Stimulated activated naive CD8-positive, alpha-beta T cell treated with anti-CD3 and anti-CD28 coated beads, Interleukin-15, amount 100 ng/mL, for 72 hours (primary cell): ENCODE measurements around the gene GAR1.
"Not testable (repeated sequence)": the region's sequence is repeated elsewhere in the genome, so short reads cannot be mapped to it uniquely, and the experiment has no call there.

Experiments
- ATAC-seq: fragments of 150-1000 bp; cut with Tn5 transposase; 2 replicates; pipeline ENCODE4 v1.10.0; 2021; ENCODE audit warnings: mild to moderate bottlenecking, moderate library complexity
- DNase-seq, 2 donors: peaks; one replicate each; pipeline ENCODE4 v3.0.0; 2021 to 2022
- H3K27ac Mint-ChIP-seq, 2 donors: one replicate each; pipeline ENCODE4 v1.8.0; 2022; ENCODE audit warnings: mild to moderate bottlenecking in 2 of 2, mixed read lengths in 2 of 2, moderate library complexity in 2 of 2
- H3K27me3 Mint-ChIP-seq: one replicate; pipeline ENCODE4 v1.8.0; 2022; ENCODE audit warnings: mixed read lengths
- H3K4me1 Mint-ChIP-seq: one replicate; pipeline ENCODE4 v1.8.0; 2022; ENCODE audit warnings: mild to moderate bottlenecking, mixed read lengths
- H3K4me3 Mint-ChIP-seq, 2 donors: one replicate each; pipeline ENCODE4 v1.8.0; 2022; ENCODE audit warnings: mild to moderate bottlenecking in 2 of 2, mixed read lengths in 2 of 2, moderate library complexity in 1 of 2
- H3K9me3 Mint-ChIP-seq, 2 donors: one replicate each; pipeline ENCODE4 v1.8.0; 2022; ENCODE audit warnings: mixed read lengths in 2 of 2

GAR1 gene

DNA sequence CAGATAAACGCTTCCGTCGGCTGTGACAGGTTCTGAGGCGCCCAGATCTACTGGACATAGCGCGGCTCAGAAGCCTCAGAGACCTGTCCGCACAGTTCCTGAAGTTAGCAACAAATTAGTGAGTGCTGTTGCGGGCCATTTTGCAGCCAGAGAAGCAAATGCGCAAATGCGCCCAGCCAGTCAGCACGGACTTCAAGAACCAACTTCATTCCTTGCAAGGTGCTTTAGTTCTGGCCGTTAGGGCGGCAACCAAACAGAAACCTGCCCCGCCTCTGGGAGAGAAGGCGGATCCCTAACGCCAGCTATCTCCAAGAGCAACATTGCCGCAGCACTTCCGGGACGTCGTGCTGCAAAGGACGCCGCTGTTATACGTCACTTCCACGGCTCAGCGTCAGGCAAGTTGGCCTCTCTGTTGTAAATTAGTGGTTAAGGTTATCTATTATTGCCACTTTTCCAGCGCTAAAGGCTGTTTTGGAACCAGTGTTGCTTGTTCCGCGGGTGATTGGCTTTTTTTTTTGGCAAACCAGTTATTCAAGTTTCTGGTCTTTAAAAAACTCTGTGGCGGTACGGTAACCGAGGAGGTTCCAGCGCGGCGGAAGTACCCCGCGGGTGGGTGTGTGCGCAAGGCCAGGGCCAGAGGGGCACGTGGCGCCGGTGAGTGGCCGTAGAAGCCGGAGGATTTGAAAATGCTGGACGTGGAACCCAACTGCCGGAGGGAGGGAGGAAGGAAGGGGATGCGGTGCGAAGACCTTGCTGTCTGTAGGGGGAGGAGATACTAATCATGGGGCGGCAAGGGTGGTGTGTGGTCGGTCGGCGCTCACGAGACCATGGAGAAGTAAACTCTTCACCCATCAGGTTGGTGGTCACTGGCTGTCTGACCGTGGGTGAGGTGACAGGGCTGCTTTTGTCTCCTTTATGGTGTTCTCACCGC is at the start of gene GAR1:
GAR1 (plus strand) TSS at position 612 of the 931 bp plus-strand sequence. CDS start 403 bp downstream, outside the sequence.
- Mint-ChIP-seq H3K27ac (peak within 1 kb of the TSS; percentile 96 to 99), H3K4me1 (peaks cover 42% of the 10 kb centered on the region), H3K9me3 (no peaks in the 10 kb centered on the region), H3K27me3 (no peaks in the 10 kb centered on the region), H3K4me3 (peak within 1 kb of the TSS; percentile 96 to 99)
- DNase-seq, result peak; percentile 79 to 88
- ATAC-seq, result peak; percentile 97

DNA sequence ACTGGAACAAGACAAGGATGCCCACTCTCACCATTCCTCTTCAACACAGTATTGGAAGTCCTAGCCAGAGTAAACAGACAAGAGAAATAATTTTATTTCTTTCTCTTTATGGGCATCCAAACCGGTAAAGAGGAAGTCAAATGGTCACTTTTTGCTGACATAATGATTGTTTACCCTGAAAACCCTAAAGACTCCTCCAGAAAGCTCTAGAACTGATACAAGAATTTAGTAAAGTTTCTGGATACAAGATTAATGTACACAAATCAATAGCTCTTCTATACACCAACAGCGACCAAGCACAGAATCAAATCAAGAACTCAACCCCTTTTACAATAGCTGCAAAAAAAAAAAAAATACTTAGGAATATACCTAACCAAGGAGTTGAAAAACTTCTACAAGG is 33.5 kb upstream of the GAR1 start:
- H3K4me3 Mint-ChIP-seq, ATAC-seq, H3K9me3 Mint-ChIP-seq, DNase-seq, H3K27ac Mint-ChIP-seq, H3K4me1 Mint-ChIP-seq, H3K27me3 Mint-ChIP-seq: not testable (repeated sequence)

DNA sequence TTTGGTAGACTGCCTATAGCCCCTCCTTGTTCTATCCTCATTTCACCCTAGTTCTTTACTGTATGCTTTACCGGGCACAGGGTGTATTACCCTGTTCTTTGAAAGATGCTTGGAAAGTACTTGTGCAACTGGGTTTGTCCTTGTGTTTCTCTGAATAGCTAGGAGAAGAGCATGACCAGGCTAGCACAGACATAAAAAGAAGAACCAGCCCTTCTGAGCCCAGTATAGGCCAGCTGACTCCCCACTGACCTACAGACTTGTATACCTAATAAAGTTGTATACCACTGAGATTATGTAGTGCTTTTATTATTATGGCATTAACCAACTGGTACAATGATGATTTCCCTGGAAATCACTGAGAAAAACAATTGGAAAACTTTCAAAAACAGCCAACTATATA is 28.7 kb upstream of the GAR1 start:
- H3K9me3 Mint-ChIP-seq, result peaks cover 0 to 18% of the 10 kb centered on the region in 2 donors
- no peak overlapping the region for H3K4me3 Mint-ChIP-seq
- DNase-seq, result no peak
- ATAC-seq, result no peak
- H3K27ac Mint-ChIP-seq, result no peak overlapping the region
- H3K27me3 Mint-ChIP-seq, result no peaks in the 10 kb centered on the region
- H3K4me1 Mint-ChIP-seq, result no peaks in the 10 kb centered on the region

DNA sequence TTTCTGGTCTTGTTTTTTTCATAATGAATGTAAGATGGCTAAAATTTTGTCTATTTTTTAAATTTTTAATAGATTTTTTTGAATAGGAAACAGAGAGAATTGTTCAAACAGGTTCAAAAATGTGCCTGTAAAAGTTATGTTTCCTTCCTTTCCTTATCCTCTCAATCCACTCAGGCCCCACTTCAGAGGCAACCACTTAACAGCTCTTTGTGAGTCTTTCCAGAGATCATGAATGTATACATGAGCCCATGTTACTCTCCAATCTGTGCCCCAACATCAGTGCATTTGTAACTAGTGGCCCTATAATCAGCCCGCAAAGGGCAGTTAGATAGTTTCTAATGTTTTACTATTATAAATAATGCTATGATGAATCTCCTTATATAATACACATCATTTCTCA is 27.8 kb upstream of the GAR1 start:
- DNase-seq (no peak), ATAC-seq (no peak)
- Mint-ChIP-seq H3K9me3 (peaks cover 0 to 18% of the 10 kb centered on the region in 2 donors), H3K27ac (no peak overlapping the region), H3K4me3 (no peak overlapping the region), H3K4me1 (no peaks in the 10 kb centered on the region), H3K27me3 (no peaks in the 10 kb centered on the region)

DNA sequence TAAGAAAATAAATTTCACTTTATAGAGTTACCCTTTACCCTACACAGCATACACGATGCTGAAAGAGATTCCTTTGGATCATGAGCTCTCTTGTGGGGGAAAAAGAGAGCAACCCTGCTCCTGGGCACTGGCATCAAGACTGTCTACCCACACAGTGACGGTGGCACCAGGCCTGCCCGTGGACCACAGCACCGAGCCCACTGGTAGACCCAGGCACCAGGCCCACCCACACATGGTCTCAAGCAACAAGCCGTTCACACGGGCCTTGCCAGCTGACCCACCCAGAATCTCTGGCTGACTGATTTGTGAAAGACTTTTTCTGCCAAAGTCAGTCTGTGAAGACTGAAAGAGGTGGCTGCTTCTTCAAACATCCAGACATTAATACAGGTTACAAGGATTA is 20.5 kb upstream of the GAR1 start:
- H3K9me3 Mint-ChIP-seq, result peaks cover 14 to 18% of the 10 kb centered on the region in 2 donors
- H3K4me1 Mint-ChIP-seq, result no peaks in the 10 kb centered on the region
- DNase-seq, result no peak
- no peaks in the 10 kb centered on the region for H3K27me3 Mint-ChIP-seq
- H3K4me3 Mint-ChIP-seq, result no peak overlapping the region
- ATAC-seq, result no peak
- H3K27ac Mint-ChIP-seq, result no peak overlapping the region

DNA sequence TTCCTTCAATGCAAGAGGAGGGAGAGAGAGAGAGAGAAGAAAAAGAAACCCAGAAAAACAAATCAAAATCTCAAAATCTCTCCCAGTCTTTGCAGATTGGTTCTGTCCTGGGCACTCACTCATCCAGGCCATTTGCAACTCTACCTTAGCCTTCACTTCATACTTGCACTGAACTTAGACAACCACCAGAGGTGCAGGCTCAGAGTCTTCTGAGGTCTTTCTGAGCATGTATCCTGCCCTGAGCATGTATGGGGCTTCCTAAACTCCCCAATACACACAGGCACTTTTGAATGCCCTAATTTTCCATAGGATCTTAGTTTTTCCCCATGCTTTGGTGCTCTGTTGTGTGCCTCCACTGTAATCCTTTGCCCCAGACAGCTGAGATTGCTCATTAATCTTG is 16.7 kb upstream of the GAR1 start:
- H3K4me3 Mint-ChIP-seq, result no peak overlapping the region
- H3K27me3 Mint-ChIP-seq, result no peaks in the 10 kb centered on the region
- ATAC-seq, result peak; percentile 53
- no peak for DNase-seq
- no peak overlapping the region for H3K27ac Mint-ChIP-seq
- peaks cover 6 to 18% of the 10 kb centered on the region in 2 donors for H3K9me3 Mint-ChIP-seq
- H3K4me1 Mint-ChIP-seq, result no peaks in the 10 kb centered on the region

DNA sequence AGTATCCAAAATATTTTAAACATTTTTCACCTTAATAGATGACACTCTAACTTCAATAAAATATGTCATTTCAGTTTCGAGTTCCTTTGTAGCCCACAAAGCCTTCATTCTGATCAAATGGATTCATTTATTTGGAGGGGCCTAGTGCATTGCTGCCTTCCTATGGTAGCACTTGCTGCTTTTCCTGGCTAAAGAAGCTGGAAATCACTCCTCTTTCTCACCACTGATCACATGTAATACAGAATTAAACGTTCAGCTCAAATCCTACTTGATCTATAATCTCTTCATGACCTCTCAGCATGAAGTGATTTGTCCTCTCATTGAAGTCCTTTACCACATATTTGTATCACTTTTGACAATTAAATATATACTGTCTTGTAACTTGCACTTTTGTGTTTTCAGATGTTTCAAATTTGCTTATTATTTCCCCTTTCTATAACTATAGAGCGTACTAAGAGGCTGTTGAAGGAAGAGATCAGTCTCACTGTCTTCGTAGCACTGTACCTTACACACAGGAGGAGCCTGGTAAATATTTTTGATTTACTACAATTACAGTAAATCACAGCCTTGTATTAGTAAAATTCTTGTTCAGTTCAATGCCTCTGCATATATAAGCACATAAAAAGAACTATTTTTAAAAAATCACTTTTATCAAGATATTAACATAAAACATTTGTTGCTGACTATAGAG is 14.3 kb upstream of the GAR1 start:
- Mint-ChIP-seq H3K27ac (no peak overlapping the region), H3K27me3 (peaks cover 10% of the 10 kb centered on the region), H3K4me3 (no peak overlapping the region), H3K9me3 (peaks cover 0 to 4% of the 10 kb centered on the region in 2 donors), H3K4me1 (no peaks in the 10 kb centered on the region)
- DNase-seq (no peak), ATAC-seq (no peak)

DNA sequence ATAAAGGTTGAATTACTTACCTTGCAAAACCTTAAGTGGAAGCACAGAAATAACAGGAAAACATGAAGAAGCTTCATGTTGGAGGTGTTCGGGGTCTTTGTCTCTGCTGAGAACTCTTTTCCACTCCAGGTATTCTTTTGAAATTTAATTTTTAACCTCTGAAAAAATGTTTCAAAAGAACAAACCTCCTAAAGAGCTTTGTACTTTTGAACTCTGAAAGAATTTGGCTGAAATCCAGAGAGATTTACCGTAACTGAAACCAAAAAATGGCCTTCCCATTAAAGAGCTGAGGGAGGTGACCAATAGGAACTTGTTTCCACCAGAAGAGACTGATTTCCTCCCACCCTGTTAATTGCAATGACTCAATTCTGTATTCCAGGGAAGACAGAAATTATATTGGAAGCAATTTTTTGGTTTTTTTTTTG is 13.7 kb upstream of the GAR1 start, which contains the start of gene CFI:
CFI (minus strand) TSS at position 105 of the 425 bp plus-strand sequence; CDS start at position 77, 28 bp downstream.
- Mint-ChIP-seq H3K27ac (no peak within 1 kb of the TSS), H3K9me3 (no peaks in the 10 kb centered on the region), H3K4me1 (no peaks in the 10 kb centered on the region), H3K27me3 (peaks cover 10% of the 10 kb centered on the region), H3K4me3 (no peak within 1 kb of the TSS)
- no peak for DNase-seq
- ATAC-seq, result no peak

DNA sequence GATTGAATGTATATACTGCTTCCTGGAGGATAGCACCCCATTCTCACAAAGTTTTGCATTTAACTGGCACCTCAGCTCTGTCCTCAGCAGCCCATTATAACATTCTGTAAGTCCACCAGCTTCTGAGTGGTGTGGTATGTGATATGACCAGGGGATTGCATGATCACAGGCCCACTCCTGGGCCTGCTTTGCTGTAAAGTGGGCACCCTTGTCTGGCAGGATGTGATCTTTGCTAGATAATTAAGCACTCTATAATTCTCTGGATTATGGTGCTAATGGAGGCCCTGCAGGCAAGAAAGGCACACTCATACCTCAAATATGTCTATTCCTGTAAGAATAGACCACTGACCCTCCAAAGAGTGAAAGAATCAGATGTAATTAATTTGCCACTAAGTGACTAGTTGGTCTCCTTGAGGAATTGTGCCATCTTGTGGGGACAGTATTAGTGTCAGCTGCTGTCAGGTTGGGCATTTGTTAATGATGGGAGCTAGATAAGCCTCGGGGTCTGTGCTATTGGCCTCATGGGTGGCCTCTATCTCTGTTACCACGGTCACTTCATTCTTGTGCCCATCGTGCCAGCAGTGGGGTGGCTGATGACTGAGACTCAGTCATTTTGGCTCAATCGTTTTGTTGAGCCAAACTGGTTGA is 11.5 kb upstream of the GAR1 start:
- Mint-ChIP-seq H3K27ac (no peak overlapping the region), H3K27me3 (peaks cover 17% of the 10 kb centered on the region), H3K4me1 (no peaks in the 10 kb centered on the region), H3K4me3 (no peak overlapping the region), H3K9me3 (no peaks in the 10 kb centered on the region)
- no peak for DNase-seq
- ATAC-seq, result peak; percentile 62

DNA sequence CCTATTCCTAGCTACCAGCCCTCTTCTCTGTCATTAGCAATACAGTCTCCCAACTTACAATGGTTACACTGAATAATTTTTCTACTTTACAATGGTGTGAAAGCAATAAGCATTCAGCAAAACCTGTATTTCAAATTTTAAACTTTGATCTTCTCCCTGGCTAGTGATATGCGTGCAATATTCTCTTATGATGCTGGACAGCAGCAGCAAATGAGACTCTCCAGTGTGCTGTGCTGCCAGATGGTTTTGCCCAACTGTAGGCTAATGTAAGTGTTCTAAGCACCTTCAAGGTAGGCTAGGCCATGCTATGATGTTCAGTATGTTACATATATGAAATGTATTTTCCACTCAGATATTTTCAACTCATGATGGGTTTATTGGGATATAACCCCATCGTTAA is 5.9 kb upstream of the GAR1 start:
- H3K27me3 Mint-ChIP-seq, result peaks cover 16% of the 10 kb centered on the region
- ATAC-seq (no peak), DNase-seq (no peak)
- H3K9me3 Mint-ChIP-seq, result no peaks in the 10 kb centered on the region
- no peak overlapping the region for H3K27ac Mint-ChIP-seq
- no peak overlapping the region for H3K4me3 Mint-ChIP-seq
- no peaks in the 10 kb centered on the region for H3K4me1 Mint-ChIP-seq

DNA sequence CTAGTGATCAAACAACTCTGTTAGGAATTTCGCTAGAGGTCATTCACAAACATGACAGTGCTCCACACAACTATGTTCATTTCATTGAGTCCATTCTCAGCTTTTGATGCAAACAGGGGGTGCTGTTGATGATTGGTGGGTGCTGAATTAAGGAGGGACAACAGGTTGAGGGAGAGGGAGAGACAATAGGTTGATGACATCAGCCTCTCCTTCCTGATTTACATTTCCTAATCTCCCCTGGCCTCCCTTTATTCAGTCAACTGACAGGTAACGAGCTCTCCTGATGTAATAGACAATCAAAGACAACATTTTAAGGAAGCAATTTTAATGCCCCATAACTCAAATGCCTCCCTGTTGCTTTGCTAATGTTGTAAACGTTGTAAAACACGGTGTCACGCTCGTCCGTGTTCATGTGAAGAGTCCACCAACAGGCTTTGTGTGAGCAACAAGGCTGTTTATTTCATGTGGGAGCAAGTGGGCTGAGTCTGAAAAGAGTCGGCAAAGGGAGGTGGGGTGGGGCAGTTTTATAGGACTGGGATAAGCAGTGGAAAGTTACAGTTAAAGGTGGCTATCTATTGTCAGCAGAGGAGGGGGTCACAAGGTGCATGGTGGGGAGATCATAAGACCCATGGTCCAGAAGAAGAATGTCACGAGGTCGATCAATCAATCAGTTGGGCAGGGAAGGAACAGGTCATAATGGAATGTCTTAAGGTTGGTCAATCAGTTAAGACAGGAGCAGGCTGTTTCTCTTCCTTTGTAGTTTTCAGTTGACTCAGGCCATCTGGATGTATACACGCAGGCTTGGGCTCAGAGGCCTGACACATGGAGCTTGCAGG is 4.8 kb upstream of the GAR1 start:
- Mint-ChIP-seq H3K4me1 (no peaks in the 10 kb centered on the region), H3K4me3 (no peak overlapping the region), H3K9me3 (no peaks in the 10 kb centered on the region), H3K27me3 (peaks cover 7% of the 10 kb centered on the region), H3K27ac (no peak overlapping the region)
- no peak for ATAC-seq
- DNase-seq, result no peak

DNA sequence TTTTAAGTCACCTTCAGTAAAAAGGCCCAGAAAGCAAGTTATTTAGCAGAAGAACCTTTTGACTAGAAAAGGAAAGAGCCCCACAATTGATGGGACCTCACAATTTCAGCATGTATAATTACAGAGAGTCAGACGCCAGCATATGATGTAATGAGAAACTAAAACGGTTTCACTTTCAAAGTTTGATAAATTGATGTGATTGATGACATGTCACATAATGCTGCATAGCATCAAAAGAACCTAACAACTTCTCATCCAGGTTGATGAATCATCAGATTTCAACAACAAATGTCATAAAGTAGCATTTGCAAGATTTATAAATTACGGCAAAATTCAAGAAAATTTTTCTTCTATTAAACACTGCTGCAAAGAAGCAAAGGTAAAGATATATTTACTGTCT is 3.9 kb upstream of the GAR1 start:
- Mint-ChIP-seq H3K4me3 (no peak overlapping the region), H3K4me1 (peaks cover 7% of the 10 kb centered on the region), H3K27me3 (peaks cover 7% of the 10 kb centered on the region), H3K27ac (peak overlapping the region in 1 of 2 donors; percentile 57), H3K9me3 (no peaks in the 10 kb centered on the region)
- ATAC-seq (no peak), DNase-seq (no peak)

DNA sequence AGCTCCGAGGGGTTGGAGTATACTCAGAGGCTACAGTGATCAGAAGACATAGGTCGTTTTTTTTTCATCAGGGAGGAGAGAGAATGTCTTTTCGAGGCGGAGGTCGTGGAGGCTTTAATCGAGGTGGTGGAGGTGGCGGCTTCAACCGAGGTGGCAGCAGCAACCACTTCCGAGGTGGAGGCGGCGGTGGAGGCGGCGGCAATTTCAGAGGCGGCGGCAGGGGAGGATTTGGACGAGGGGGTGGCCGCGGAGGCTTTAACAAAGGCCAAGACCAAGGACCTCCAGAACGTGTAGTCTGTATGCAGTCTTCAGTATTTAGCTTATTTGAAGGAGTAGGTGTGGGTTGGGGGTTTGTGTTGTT is 500 bp downstream of the GAR1 start:
- Mint-ChIP-seq H3K27ac (peak overlapping the region; percentile 96 to 99), H3K4me1 (peaks cover 48% of the 10 kb centered on the region), H3K4me3 (peak overlapping the region; percentile 96 to 99), H3K9me3 (no peaks in the 10 kb centered on the region), H3K27me3 (no peaks in the 10 kb centered on the region)
- ATAC-seq (peak; percentile 29), DNase-seq (peak; percentile 24 to 55)

DNA sequence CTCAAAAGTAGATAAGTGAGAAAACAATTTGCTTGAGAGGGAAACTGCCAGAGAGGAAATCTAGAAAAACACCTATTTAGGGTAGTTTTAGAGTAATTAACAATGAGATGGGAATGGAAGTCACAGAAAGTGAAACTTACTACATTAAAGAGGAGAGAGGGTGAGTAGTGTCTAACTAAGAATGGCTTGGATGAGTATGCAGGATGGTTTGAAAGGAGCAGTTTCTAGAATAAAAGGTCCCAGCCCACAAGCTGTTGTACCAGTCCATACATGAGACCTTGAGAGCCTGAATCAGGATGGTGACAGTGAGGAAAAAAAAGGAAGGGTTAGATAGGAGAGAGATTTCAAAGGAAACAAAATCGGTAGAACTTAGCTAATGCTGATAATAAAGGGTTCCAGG is 1.3 kb downstream of the GAR1 start:
- Mint-ChIP-seq H3K27ac (peak overlapping the region; percentile 36 to 99), H3K4me3 (peak overlapping the region; percentile 96 to 99), H3K4me1 (peaks cover 51% of the 10 kb centered on the region), H3K9me3 (no peaks in the 10 kb centered on the region), H3K27me3 (no peaks in the 10 kb centered on the region)
- ATAC-seq (peak; percentile 45), DNase-seq (no peak)

DNA sequence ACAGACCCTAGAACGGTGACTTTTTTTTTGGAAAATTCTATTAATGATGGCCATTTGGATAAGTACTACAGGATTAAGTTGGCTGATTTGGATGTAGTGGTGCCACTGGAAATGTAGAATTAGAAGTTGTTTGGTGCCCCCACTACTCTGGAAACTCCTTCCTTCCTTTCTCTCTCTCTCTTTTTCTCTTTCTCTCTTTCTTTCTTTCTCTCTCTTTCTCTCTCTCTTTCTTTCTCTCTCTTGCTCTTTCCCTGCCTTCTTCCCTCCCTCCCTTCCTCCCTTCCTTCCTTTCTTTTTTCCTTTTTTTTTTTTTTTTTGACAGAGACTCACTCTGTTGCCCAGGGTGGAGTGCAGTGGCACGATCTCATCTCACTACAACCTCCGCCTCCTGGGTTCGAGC is 2.7 kb downstream of the GAR1 start:
- no peak for ATAC-seq
- Mint-ChIP-seq H3K4me3 (peak overlapping the region; percentile 2 to 11), H3K9me3 (no peaks in the 10 kb centered on the region), H3K27ac (peak overlapping the region in 1 of 2 donors; percentile 68), H3K4me1 (peaks cover 57% of the 10 kb centered on the region), H3K27me3 (no peaks in the 10 kb centered on the region)
- DNase-seq, result no peak
